Fibroblast of villous mesenchyme (primary cell): ENCODE measurements around the gene MYO15A. TPM values are rescaled to one million over a fixed set of nuclear protein-coding genes. Genes with fewer than 3 reads are reported as not detected.

ENCODE experiments used
- DNase-seq: peaks from one replicate; pipeline ENCODE4 v3.0.0-alpha.2; 2010; ENCODE audit warnings: low read depth
- H3K4me3 ChIP-seq: 2 replicates; pipeline ENCODE4 v1.5.1; 2011; ENCODE audit warnings: low read depth, mild to moderate bottlenecking, low read length
- total RNA-seq: library from RNA; depleted of rRNA; stranded (reverse); fragments of >200 nt; gene quantifications from 2 replicates; pipeline ENCODE4 v1.2.3, GENCODE V29; 2012
- TF ChIP-seq, protein P1 (sequence below): IDR thresholded peaks from 2 replicates; pipeline ENCODE4 v1.5.1; 2012; ENCODE audit warnings: low read depth, mild to moderate bottlenecking, low read length; ENCODE audit not compliant: insufficient read depth

Gene MYO15A
- total RNA-seq, 1 donor: 0.43 TPM

DNA sequence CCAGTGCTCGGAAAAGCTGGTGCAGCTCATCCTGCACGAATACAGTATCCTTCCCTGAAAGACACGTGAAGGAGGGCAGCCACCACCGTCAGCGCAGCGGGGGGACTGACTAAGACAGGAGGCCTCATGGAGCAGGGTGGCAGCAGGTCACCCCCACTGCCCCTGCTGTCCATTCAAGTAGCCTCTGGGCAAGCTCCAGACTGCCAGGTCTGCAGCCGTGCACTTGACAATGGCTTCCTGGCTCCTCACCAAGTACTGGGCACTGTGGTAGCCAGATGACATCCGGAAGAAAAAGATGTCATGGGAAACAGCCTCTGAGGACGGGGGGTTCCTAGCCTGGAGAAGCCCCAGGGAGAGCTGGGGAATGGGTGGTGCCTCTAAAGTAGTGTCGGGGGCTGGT lies 7.9 kb upstream of the MYO15A start:
- no peak overlapping the region for H3K4me3 ChIP-seq
- TF ChIP-seq, protein P1, sequence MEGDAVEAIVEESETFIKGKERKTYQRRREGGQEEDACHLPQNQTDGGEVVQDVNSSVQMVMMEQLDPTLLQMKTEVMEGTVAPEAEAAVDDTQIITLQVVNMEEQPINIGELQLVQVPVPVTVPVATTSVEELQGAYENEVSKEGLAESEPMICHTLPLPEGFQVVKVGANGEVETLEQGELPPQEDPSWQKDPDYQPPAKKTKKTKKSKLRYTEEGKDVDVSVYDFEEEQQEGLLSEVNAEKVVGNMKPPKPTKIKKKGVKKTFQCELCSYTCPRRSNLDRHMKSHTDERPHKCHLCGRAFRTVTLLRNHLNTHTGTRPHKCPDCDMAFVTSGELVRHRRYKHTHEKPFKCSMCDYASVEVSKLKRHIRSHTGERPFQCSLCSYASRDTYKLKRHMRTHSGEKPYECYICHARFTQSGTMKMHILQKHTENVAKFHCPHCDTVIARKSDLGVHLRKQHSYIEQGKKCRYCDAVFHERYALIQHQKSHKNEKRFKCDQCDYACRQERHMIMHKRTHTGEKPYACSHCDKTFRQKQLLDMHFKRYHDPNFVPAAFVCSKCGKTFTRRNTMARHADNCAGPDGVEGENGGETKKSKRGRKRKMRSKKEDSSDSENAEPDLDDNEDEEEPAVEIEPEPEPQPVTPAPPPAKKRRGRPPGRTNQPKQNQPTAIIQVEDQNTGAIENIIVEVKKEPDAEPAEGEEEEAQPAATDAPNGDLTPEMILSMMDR: no peak
- DNase-seq: no peak

DNA sequence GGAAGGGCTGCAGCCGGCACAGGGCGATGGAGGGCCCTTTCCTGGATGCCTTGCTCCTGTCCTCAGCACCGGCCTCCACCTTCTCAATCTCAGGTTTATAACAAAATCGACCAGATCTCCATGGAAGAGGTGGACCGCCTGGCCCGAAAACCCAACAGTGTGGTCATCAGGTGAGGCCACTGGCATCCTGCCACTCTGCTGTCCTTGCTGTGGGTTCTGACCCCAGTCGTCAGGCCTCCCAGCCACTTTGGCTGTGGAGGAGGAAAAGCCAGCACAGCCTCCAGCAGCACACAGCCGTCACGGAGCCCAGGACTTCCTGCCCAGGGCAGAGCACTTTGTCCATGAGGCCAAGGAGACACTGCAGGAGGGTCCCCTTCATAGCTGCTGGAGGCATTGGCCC lies 6.7 kb upstream of the MYO15A start:
- no peak overlapping the region for H3K4me3 ChIP-seq
- TF ChIP-seq, protein P1: no peak
- no peak for DNase-seq

DNA sequence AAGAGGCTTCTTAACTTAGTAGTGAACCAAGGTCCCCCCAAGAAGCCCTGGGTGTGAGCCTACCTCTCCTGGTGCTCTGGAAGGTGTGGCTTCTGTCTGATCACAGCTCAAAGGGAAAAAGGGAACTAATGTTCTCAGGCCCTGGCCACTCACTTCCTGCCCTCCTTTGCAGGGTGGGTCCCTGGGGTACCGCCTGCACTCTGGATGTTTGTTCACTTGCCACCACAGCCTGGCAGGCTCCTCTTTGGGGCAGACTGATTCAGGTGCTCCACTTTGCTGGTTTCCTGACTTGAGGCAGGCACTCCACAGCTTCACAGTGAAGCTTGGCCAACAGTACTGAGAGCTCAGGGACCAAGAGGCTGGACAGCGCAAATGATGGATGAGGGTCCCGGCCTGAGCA lies 5.9 kb upstream of the MYO15A start:
- DNase-seq: no peak
- H3K4me3 ChIP-seq: no peak overlapping the region
- TF ChIP-seq, protein P1: no peak

DNA sequence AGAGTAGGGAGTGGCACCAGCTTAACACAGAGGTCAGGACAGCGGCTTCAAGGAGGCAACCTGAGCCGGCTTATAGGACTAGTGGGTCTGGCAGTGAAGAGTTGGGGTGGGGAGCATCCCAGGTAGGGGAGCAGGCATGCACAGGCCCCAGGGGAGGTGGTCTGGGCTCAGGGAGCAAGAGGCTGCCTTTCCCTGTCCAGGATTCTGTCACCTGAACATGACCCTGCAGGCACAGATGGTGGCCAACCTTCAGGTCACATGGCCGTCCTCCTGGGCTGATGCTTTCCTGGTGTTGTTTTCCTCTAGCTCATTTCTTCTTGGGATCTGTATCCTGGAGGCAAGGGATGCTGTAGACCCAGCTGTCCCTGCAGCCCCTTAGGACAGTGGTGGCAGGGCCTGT lies 3.5 kb upstream of the MYO15A start:
- no peak overlapping the region for H3K4me3 ChIP-seq
- no peak for DNase-seq
- TF ChIP-seq, protein P1: no peak

DNA sequence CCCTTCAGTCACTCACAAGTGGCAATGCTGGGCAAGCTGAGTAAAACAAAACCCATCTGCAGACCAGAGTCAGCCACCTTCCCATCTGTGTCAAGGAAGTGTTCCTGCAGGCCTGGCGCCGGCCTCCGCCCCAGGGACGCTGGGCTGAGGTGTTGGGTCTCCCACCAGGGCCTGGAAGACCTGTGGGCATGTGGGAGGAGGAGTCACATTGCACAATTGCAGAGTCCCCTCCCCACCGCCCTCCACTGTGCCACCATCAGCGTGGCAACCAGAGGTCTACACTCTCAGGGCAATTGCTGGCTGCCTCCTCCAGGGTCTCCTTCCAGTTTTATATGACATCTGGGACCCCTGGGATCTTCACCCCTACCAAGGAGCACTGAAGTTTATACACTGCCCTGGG lies 3.0 kb upstream of the MYO15A start:
- TF ChIP-seq, protein P1: no peak
- no peak overlapping the region for H3K4me3 ChIP-seq
- DNase-seq: no peak

DNA sequence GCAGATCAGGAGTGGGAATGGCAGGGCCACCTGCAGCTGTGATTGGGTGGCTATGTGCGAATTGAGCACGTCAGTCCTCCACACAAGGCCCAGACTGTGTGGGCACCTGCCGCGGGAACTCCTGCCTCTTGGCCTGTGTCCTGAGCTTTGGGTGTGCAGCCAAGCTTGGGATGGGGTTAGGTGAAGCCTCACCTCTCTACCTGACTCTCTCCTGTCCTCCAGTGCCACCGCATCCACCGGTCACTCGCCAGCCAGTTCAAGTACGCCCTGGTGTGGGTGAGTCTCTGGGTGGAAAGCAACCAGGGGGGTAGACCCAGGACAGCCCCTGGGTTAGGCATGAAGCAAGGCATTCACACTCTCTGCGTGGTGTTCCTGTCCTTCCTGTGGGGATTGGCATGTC lies 2.3 kb upstream of the MYO15A start:
- no peak overlapping the region for H3K4me3 ChIP-seq
- TF ChIP-seq, protein P1: no peak
- DNase-seq: no peak

DNA sequence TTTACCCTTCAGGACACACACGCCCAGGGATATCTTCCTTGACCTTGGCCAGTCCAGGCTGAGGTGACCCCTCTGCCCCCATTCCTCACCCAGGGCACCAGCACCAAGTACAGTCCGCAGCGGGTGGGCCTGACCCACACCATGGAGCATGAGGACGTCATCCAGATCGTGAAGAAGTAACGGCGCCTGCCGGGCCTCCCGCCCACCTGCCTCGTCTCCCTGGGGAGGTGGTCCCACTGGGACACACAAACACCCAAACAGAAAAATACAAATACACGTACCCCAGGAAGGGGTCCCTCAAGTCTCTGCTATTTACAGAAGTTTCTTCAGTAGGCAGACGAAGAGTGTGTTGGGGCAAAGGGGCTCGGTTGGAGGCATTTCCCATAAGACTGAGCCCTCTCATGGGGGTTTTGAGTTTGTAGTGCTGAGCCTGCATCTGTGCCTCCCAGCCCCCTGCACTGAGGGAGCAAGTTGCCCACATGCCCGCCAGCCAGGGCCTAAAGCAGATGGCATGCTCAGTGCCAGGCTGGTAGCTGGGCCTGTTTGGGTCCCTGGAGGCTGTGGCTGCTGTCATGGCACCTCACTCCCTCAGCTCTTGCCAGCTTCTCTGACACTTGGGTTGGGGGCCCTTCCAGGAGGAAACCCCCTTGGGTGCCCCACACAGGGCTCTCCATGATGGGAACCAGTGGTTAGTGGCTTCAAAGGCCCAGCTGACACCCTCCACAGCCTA lies 1.3 kb upstream of the MYO15A start:
- no peak for DNase-seq
- H3K4me3 ChIP-seq: no peak overlapping the region
- TF ChIP-seq, protein P1: no peak
